ENCODE results near the gene NXPH1. TPM values are rescaled to one million over a fixed set of nuclear protein-coding genes. Genes with fewer than 3 reads are reported as not detected.

The NXPH1 gene
- total RNA-seq, 4 donors from 2014 or later = not detected

DNA sequence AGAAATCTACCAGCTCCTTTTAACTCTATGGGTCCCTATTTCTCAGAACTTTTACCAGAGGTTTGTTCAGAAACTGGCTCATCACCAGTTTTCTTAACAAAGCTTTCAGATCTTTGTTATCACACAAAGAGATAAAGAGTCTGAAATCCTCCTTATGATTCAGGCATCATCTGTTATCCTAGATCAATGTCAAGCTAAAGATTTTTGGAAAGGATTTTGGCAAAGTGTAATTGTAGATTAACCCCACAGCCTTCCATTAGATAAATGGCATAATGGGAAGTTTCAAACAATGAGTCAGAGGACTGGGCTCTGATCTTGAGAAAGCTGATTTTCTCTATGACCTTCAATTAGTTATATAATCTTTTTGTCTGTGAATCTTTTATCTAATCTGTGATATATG, 192.2 kb downstream of the NXPH1 start:
- intact Hi-C loops (cut with DNase I; ENCODE audit: low total_unique reads) = no loop called here
- no peak for DNase-seq (ENCODE audit: low spot score in 2 of 2)
- no peak overlapping the region for H3K4me3 ChIP-seq (ENCODE audit: low read depth, poor library complexity, severe bottlenecking)
- TF ChIP-seq, protein P1, sequence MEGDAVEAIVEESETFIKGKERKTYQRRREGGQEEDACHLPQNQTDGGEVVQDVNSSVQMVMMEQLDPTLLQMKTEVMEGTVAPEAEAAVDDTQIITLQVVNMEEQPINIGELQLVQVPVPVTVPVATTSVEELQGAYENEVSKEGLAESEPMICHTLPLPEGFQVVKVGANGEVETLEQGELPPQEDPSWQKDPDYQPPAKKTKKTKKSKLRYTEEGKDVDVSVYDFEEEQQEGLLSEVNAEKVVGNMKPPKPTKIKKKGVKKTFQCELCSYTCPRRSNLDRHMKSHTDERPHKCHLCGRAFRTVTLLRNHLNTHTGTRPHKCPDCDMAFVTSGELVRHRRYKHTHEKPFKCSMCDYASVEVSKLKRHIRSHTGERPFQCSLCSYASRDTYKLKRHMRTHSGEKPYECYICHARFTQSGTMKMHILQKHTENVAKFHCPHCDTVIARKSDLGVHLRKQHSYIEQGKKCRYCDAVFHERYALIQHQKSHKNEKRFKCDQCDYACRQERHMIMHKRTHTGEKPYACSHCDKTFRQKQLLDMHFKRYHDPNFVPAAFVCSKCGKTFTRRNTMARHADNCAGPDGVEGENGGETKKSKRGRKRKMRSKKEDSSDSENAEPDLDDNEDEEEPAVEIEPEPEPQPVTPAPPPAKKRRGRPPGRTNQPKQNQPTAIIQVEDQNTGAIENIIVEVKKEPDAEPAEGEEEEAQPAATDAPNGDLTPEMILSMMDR (IDR thresholded peaks at IDR 0.05) = no peak

DNA sequence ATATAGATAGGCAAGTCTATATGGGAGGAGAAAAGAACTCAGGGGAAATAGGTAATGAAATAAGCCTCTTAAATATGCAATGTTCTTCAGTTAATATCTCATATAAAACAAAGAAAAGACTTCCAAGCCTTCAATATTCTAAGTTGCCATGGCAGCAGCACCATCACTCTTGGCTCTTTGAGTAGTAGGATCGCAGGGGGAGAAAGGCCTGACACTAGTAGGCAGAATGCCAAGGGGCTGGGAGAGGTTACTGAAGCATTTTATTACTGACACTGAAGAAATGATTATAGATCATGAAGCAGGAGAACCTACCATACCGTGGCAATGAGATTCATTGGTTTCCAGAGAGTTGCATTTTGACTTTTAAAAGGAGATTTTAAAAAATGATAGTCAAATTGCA, 193.9 kb downstream of the NXPH1 start:
- 60 to 62% methylated on average over 2 of the region's 2 CpGs for WGBS, 2 donors
- no peak overlapping the region for H3K4me3 ChIP-seq (ENCODE audit: low read depth, poor library complexity, severe bottlenecking)
- no peak for DNase-seq (ENCODE audit: low spot score in 2 of 2)
- intact Hi-C loops (cut with DNase I; ENCODE audit: low total_unique reads) = no loop called here
- TF ChIP-seq POLR2A (IDR thresholded peaks at IDR 0.05) = no peak
- TF ChIP-seq, protein P1 (IDR thresholded peaks at IDR 0.05) = no peak

DNA sequence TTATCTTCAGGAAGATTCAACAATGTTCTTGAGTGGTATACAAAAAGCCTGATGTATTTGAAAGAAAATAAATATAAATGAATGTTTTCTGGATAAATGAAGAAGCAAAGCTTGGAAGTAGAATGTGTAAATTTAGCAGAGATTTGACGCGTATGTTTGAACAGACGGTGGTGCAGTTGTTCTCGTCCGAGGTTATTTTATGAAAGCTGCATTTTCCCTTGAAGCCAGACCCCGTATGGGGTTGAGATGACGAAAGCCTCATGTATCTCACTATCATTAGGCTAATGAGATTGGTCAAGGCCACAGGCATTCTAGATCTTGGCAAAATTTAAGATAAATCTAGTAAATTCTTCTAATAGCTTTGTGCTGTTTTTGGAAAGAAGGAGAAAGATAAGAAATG, 195.2 kb downstream of the NXPH1 start:
- WGBS, 2 donors = 76 to 84% methylated on average over 7 of the region's 7 CpGs
- TF ChIP-seq, protein P1 (IDR thresholded peaks at IDR 0.05) = no peak
- no peak overlapping the region for H3K4me3 ChIP-seq (ENCODE audit: low read depth, poor library complexity, severe bottlenecking)
- DNase-seq (ENCODE audit: low spot score in 2 of 2) = no peak
- intact Hi-C loops (cut with DNase I; ENCODE audit: low total_unique reads) = no loop called here

DNA sequence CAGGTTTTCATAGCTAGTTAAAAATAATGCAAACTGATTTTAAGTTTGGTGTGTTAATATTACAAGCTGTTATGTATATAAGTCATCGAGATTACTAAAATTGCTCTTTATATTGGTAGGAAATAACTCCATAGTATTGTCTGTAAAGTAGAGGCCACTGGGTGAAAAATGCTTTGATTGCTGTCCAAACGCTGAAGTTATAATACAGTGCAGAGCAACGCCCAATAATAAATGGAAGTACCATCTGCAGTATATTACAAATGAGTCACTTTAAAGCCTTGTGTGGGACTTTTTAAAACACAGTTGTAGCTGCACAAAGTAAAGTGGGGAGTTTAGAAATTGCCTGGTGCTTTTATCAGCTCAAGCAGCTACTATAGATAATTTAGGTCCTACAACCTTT, 196.1 kb downstream of the NXPH1 start:
- TF ChIP-seq, protein P1 (IDR thresholded peaks at IDR 0.05) = no peak
- no peak for TF ChIP-seq POLR2A (IDR thresholded peaks at IDR 0.05)
- intact Hi-C loops (cut with DNase I; ENCODE audit: low total_unique reads) = no loop called here
- 26 to 45% methylated on average over 3 of the region's 3 CpGs for WGBS, 2 donors
- no peak overlapping the region for H3K4me3 ChIP-seq (ENCODE audit: low read depth, poor library complexity, severe bottlenecking)
- DNase-seq (ENCODE audit: low spot score in 2 of 2) = no peak

DNA sequence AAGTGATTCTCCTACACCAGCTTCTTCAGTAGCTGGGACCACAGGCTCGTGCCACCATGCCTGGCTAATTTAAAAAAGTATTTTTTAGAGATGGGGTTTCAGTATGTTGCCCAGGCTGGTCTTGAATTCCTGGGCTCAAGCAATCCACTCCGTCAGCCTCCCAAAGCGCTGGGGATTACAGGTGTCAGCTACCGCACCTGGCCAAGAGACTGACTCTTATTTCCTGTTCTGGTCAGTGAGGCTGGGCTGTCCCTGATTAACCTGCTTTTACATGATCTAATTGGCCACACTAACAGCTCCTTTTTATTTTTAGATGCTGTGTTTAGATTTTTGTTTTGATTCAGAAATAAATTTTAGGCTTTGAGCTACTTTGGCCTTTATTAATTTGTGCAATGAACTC, 203.9 kb downstream of the NXPH1 start:
- TF ChIP-seq, protein P1 (IDR thresholded peaks at IDR 0.05) = no peak
- no peak for TF ChIP-seq POLR2A (IDR thresholded peaks at IDR 0.05)
- DNase-seq (ENCODE audit: low spot score in 2 of 2) = no peak
- 64 to 77% methylated on average over 4 of the region's 4 CpGs for WGBS, 2 donors
- intact Hi-C loops (cut with DNase I; ENCODE audit: low total_unique reads) = no loop called here
- no peak overlapping the region for H3K4me3 ChIP-seq (ENCODE audit: low read depth, poor library complexity, severe bottlenecking)

DNA sequence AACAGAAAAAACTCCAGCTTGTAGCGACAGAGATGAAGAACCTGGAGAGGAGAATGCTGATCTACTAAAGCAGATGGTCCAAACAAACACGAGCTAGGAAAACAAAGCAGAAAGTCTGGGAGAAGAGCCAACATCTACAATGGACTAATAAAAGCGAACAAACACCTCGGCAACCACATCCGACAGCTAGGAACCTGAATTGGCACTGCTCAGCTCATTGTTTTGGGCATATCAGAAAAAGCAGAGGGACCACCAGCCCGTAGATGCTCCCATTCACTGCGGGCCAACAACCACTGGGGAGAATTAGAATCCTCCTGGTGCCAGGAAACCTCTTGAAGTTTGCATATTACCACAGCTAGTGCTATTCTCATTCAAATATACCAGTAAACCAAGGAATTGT, 204.7 kb downstream of the NXPH1 start:
- TF ChIP-seq POLR2A (IDR thresholded peaks at IDR 0.05) = no peak
- TF ChIP-seq, protein P1 (IDR thresholded peaks at IDR 0.05) = no peak
- whole genome bisulfite sequencing, 2 donors = 48 to 57% methylated on average over 7 of the region's 7 CpGs
- intact Hi-C loops (cut with DNase I; ENCODE audit: low total_unique reads) = no loop called here
- DNase-seq (ENCODE audit: low spot score in 2 of 2) = no peak
- H3K4me3 ChIP-seq (ENCODE audit: low read depth, poor library complexity, severe bottlenecking) = no peak overlapping the region

Measured in lower leg skin (tissue), 4 donors.